ENCODE results near the gene KCND3.
"Not testable (repeated sequence)": the region's sequence is repeated elsewhere in the genome, so short reads cannot be mapped to it uniquely, and the experiment has no call there.

KCND3 gene

GRCh38 chr1:111803951-111804350, 185.5 kb downstream of the KCND3 start:
- peak; percentile 11 for DNase-seq

DNA sequence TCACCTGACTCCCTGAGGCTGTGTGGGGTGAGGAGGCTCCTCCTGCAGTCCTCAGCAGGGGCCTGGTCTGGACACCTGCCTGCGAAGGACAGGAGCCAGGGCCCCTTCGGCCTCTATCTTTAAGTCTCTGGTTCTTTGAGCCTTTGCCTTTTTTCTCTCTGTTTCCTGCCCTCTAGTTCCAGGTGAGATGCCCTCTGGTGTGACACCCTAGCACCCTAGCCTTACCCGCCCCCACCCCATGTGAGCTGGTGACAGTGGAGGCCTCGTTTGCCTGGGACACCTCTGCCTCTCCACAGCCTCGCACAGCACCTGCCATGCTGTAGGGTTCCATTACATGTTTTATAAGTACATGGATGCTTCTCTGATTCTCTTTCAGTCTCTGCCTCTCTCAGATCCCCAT, 186.5 kb downstream of the KCND3 start:
- no peak for DNase-seq

GRCh38 chr1:111802110-111802509, 187.4 kb downstream of the KCND3 start:
- DNase-seq: no peak

DNA sequence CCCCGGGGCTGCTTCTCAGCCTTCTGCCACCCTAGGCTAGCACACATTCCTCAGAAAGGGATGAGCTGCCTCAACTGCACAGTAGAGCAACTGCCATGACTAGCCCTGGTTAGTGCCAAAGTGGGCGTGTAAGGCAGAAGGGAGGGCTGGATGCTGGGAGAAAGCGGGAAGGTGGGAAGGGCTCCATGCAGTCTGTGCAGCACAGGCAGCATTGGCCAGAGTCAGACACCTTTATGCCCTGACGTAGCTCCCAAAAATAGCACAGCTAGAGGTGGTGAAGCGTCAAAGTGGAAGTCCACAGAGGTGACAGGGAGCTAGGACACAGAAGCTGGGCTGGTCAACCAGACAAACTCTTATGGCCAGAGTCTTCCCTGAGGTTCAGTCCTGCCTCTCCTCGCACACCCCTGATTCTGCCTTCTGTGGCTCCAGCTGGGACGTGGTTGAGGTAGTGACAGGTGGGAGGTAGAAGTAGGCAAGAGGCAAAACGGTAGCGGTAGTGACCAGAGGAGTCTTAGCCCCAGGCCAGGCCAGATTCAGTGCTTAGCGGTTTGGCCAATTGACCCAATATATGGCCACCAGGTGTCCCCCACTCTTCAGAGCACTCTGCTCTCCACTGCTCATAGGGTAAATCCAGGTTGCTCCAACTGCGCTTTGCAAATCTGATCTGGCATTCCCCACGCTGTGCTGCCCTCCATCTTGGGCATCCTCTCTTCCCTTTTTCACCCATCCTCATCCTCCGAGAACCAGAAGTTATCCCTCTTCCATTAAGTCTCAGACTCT, 188.2 kb downstream of the KCND3 start:
- DNase-seq: no peak

- not testable (repeated sequence) for DNase-seq
Measured at GRCh38 chr1:111799722-111800121, 189.7 kb downstream of the KCND3 start.

DNA sequence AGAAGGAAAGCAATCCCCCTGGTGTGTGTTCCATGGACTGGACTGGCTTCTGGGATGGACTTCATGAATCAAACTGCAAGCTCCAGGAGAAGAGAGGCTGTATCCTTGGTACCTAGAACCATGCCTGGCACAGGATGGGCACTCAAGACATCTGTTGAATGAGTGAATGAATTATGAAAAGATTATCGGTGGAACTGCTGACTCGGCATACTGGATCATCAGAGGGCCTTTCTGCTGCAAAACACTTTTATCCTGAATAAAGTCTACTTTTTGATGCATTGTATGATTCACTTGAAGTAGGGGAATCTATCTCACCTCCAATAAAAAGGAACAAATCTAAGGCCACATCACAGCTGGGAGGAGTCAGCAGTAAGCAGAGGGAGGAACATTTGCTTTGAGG, 190.9 kb downstream of the KCND3 start:
- no peak for DNase-seq

DNA sequence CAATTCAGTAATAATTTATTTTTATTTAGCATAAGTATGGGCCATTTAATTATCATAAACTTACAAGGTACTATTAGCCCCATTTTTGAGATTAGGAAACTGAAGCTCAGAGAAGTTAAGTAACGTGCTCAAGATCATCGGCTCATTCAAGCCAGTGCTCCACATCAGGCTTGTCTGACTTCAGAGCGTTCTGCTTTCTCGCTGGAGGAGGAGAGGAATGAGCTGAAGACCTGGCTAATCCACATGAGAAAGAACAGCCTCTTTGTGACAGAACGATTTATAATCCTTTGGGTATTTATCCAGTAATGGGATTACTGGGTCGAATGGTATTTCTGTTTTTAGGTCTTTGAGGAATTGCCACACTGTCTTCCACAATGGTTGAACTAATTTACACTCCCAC, 194.1 kb downstream of the KCND3 start:
- DNase-seq: no peak

GRCh38 chr1:111793923-111794322, 195.5 kb downstream of the KCND3 start:
- no peak for DNase-seq

DNA sequence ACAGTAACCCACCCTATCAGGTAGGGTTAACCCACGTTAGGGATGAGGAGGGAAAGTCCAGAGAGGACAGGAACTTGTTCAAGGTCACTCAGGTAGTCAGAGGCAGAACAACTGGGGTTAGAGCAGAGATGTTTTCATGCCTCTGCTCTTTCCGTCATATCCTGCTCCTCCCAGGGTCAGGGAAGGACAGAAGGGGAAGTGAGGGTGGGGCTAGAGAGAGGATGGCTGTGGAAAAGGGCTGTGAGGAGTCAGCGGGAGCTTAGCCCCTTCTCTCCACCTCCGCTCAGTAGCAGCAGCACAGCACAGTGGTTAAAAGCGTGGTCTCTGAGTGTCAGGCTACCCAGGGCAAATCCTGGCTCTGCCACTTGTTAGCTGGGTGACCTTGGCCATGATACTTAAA, 197.2 kb downstream of the KCND3 start:
- no peak for DNase-seq

DNA sequence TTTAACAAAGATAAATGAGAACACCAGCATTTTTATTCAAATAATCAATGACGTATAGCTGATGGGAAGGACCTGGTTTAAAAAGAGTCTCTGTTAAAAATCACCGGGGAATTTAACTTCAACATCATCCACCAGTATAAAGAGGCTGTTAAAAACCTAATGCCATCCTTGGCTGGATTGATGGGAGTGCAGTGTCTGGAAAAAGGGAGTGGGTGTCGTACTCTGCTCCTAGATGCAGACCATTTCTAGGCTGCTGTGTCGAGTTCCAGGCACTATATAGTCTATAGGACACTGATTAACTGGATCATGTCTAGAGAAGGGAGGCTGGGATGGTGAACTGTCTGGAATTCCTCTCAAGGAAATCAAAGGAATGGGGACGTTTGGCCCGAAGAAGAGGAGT, 197.7 kb downstream of the KCND3 start:
- no peak for DNase-seq

GRCh38 chr1:111789666-111790316, 199.7 kb downstream of the KCND3 start:
- DNase-seq: no peak

DNA sequence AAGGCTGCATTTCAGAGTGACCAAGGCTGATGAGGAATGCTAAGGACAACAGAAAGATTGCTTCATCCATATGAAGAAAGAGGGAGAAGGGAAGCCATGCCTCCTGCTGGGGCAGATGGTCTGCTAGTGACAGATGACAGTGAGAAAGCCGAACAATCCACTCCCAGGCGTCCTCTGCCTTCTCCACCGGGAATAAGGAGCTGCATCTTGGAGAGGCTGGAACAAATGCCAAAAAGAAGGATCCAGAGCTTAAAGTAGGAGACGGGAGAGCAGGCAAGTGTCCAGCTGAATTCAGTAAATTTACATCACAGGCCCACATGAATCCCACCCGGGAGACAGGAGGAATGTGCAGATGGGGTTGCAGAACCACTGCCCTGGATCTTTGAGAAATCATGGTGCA, 200.3 kb downstream of the KCND3 start:
- no peak for DNase-seq

- DNase-seq: no peak
Measured at GRCh38 chr1:111786669-111787207, 202.7 kb downstream of the KCND3 start.

- DNase-seq: no peak
Measured at GRCh38 chr1:111784273-111784901, 205.1 kb downstream of the KCND3 start.

- DNase-seq: no peak
Measured at GRCh38 chr1:111779546-111779945, 209.9 kb downstream of the KCND3 start.

DNA sequence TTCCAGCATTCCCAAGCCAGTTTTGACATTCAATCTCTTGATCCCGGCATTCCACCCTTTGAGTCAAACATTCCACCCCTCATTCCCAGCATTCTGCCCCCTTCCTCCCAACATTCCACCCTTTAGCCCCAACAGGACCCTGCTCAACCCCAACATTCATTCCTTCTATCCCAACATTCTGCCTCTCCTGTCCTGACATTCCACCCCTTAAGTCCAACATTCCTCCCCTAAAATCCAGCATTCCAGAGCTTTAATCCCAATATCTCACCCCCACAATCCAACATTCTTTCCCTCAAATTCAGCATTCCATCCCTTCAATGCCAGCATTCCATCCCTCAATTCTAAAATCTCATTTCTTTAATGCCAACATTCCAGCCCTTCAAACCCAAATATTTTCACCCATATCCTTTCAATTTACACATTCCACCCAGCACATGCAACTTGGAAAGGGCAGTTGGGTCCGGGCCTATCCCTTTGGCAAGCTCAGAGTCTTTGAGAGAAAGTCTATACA, 210.9 kb downstream of the KCND3 start:
- DNase-seq: no peak

DNA sequence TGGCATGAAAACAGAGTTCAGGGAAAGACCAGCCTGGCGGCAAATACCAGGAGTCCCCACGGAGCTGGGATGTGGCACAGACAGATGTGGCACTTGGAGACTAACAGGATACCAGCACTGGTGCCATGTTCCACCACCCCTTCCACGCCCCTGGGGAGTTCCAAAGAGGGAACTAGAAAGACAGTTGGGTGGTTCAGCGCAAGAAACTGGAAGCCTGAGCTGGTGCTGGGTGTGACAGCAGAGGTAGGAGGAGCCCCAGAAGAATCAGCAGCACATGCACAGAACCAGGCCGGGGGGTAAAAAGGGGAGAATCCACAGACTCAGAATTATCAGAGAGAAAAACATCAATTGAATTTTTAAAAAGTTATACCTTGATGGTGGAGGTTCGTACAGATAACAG, 211.4 kb downstream of the KCND3 start:
- DNase-seq: no peak

DNA sequence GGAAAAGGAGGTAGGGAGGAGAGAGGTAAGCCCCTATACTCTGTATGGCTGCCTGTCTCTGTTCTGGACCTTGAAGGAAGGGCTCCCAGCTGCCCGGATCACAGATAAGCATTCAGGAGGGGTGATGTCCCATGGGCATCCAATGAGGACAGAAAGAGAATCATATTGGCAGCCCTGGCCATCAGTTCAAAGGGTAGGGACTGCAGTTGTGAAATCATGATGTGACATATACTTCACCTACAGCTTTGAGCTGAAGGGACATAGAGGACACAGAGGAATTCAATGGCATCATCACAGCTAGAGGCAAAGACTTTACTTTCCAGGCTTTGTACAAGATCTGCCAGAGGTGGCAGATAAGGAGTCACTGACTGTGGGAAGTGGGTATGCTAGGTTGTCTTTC, 212.2 kb downstream of the KCND3 start:
- no peak for DNase-seq

GRCh38 chr1:111776861-111777260, 212.6 kb downstream of the KCND3 start:
- no peak for DNase-seq

- DNase-seq: no peak
Measured at GRCh38 chr1:111776391-111776790, 213.1 kb downstream of the KCND3 start.

DNA sequence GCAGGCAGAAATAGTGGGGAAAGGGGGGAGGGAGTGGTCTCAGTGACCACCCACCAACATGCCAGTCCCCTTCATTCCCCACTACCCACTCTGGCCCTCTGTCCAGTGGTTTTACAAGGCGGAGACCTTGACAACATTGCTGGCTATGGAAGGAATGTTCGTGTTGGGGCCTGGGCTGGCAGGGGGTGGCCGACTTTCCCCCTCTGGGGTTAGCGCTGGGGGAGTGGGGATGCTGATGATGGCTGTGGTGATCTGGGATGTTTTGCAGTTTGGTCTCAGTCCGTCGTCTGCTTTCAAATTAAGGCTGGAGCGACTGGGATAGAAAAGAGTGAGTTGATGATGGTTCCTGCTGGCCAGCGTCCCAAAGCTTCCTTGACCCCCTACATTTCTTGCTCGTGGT, 213.5 kb downstream of the KCND3 start:
- no peak for DNase-seq

DNA sequence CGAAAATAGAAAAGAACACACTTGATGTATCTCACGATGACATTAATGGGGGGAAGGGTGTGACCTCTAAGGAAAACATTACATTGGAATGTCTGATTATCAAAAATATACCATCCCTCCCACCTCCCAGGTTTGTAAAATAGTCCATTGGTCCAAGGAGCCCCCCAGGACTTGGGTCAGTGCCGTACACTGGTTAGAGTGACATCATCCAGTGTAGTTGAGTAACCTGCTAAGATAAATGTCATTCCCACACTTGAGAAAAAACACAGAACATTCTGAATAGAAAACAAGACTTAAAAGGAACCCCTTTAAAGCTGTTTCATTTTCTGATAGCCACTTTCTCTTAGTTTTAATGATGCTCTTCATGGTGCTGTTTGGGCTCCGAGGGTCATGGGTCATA, 218.6 kb downstream of the KCND3 start:
- no peak for DNase-seq

DNA sequence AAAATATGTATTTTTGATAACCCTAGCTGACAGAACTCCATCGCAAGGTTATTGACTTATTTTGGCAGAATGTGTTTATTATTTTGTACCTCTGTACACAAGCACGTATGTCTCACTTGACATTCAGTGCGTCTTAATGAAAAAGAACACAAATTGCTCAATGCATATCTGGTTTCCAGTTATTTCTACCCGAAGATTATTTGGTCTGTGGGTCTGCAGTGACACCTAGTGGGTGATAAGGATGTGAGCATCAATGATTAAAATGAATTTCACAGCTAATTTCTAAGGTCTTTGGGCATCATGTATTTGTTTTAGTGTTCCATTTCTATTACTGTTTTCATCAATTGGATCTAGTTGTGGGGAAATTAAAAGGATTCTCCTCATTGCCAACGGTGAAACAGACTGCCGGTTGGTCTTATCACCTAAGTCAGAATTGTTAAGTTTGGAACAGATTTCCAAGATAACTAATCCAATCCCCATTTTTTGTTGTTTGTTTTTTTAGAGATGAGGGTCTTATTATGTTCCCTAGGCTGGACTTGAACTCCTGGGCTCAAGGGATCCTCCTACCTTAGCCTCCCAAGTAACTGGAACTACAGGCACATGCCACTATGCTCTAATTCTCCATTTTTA, 219.8 kb downstream of the KCND3 start:
- DNase-seq: peak; percentile 51

Data from NCI-H1092 treated with DMSO at 0.1 percent for 48 hours (cell line).